NCI-H1930 (cell line): ENCODE results near the gene NPHP3.
"Not testable (repeated sequence)": the region's sequence is repeated elsewhere in the genome, so short reads cannot be mapped to it uniquely, and the experiment has no call there.

ENCODE experiments used
- DNase-seq, 2 experiments: peaks; one replicate each; lab custom pipeline; 2025; lab: John Stamatoyannopoulos, UW

NPHP3 gene

GRCh38 chr3:132722165-132723023 is at the start of gene NPHP3:
NPHP3 (minus strand) TSS chr3:132722409; CDS start chr3:132722355, 54 bp downstream.
- DNase-seq = peak; percentile 83 to 84

GRCh38 chr3:132758740-132759139 is 36.5 kb upstream of the NPHP3 start:
- DNase-seq = no peak

GRCh38 chr3:132756108-132756650 is 34.0 kb upstream of the NPHP3 start:
- DNase-seq = no peak

GRCh38 chr3:132753946-132754345 is 31.7 kb upstream of the NPHP3 start:
- no peak for DNase-seq

GRCh38 chr3:132749786-132750185 is 27.6 kb upstream of the NPHP3 start:
- no peak for DNase-seq

- DNase-seq = not testable (repeated sequence)
Observed at GRCh38 chr3:132746720-132747119, 24.5 kb upstream of the NPHP3 start.

GRCh38 chr3:132738314-132738713 is 16.1 kb upstream of the NPHP3 start:
- DNase-seq = no peak

- no peak for DNase-seq
Observed at GRCh38 chr3:132735589-132735988, 13.4 kb upstream of the NPHP3 start.

GRCh38 chr3:132730891-132731580 is 8.8 kb upstream of the NPHP3 start:
- peak; percentile 25 to 35 for DNase-seq

- peak; percentile 2 to 35 for DNase-seq
Observed at GRCh38 chr3:132726341-132726823, 4.2 kb upstream of the NPHP3 start.

GRCh38 chr3:132723024-132723950 is 1.1 kb upstream of the NPHP3 start:
- DNase-seq = no peak

GRCh38 chr3:132721479-132722164 is 587 bp downstream of the NPHP3 start:
- DNase-seq = peak in 1 of 2 experiments; percentile 45

- DNase-seq = no peak
Observed at GRCh38 chr3:132720228-132720627, 2.0 kb downstream of the NPHP3 start.

- DNase-seq = no peak
Observed at GRCh38 chr3:132716372-132716771, 5.8 kb downstream of the NPHP3 start.

- DNase-seq = no peak
Observed at GRCh38 chr3:132713977-132714727, 8.1 kb downstream of the NPHP3 start.

GRCh38 chr3:132710311-132710710 is 11.9 kb downstream of the NPHP3 start:
- no peak for DNase-seq

- DNase-seq = no peak
Observed at GRCh38 chr3:132709761-132710160, 12.4 kb downstream of the NPHP3 start.

GRCh38 chr3:132703733-132704132 is 18.5 kb downstream of the NPHP3 start:
- DNase-seq = no peak

- no peak for DNase-seq
Observed at GRCh38 chr3:132695422-132695821, 26.8 kb downstream of the NPHP3 start.

GRCh38 chr3:132694991-132695390 is 27.2 kb downstream of the NPHP3 start:
- DNase-seq = no peak
